SU-DHL-6 (cell line): ENCODE measurements around the gene ATR.

ENCODE experiments used
- H2AFZ ChIP-seq: fragments of 200-600 bp; sonication (generic); 2 replicates; pipeline ENCODE4 v1.6.1; 2014; ENCODE audit warnings: low read depth, mild to moderate bottlenecking, moderate library complexity, mixed read lengths, antibody characterized with exemption, low read length; ENCODE audit not compliant: severe bottlenecking
- H3F3A ChIP-seq: fragments of 200-600 bp; shearing (Covaris generic); 2 replicates; pipeline ENCODE4 v1.6.0; 2016; ENCODE audit warnings: antibody characterized with exemption, mild to moderate bottlenecking; ENCODE audit not compliant: insufficient read depth
- H3K27ac ChIP-seq: fragments of 200-600 bp; sonication (generic); 2 replicates; pipeline ENCODE4 v1.5.1; 2016; ENCODE audit warnings: low read depth, mild to moderate bottlenecking, low read length, moderate library complexity, mixed read lengths
- H3K27me3 ChIP-seq: fragments of 200-600 bp; sonication (generic), shearing (Covaris generic); 2 replicates; pipeline ENCODE4 v1.6.0; 2014; ENCODE audit warnings: mild to moderate bottlenecking, low read length
- H3K36me3 ChIP-seq: fragments of 200-600 bp; sonication (generic); 2 replicates; pipeline ENCODE4 v1.6.1; 2014; ENCODE audit warnings: mild to moderate bottlenecking, low read length, mixed read lengths
- H3K4me2 ChIP-seq: fragments of 300-600, 200-600 bp; shearing (Covaris generic), sonication (generic); 2 replicates; pipeline ENCODE4 v1.6.0; 2014; ENCODE audit warnings: low read length, low read depth, mild to moderate bottlenecking; ENCODE audit not compliant: poor library complexity, severe bottlenecking
- H3K4me3 ChIP-seq: fragments of 200-600 bp; sonication (generic); 2 replicates; pipeline ENCODE4 v1.5.1; 2014; ENCODE audit warnings: antibody characterized with exemption, low read length, mild to moderate bottlenecking, mixed read lengths; ENCODE audit not compliant: insufficient read depth, poor library complexity, severe bottlenecking
- H3K79me2 ChIP-seq: fragments of 200-600 bp; sonication (generic); 2 replicates; pipeline ENCODE4 v1.6.1; 2014; ENCODE audit warnings: mild to moderate bottlenecking, low read length, moderate library complexity; ENCODE audit not compliant: insufficient read depth
- H3K9ac ChIP-seq: fragments of 200-600 bp; sonication (generic); 2 replicates; pipeline ENCODE4 v1.7.0; 2014; ENCODE audit warnings: mild to moderate bottlenecking, low read length
- H3K9me2 ChIP-seq: fragments of 200-600 bp; sonication (generic); replicated peaks from 2 replicates; pipeline ENCODE4 v1.6.1; 2014; ENCODE audit warnings: low read length; ENCODE audit not compliant: insufficient read depth
- H3K9me3 ChIP-seq: fragments of 200-600 bp; sonication (generic); 2 replicates; pipeline ENCODE4 v1.6.1; 2014; ENCODE audit warnings: low read length, mixed read lengths; ENCODE audit not compliant: insufficient read depth
- H4K20me1 ChIP-seq: fragments of 200-600 bp; sonication (generic); 2 replicates; pipeline ENCODE4 v1.6.1; 2014; ENCODE audit warnings: low read depth, mild to moderate bottlenecking, antibody characterized with exemption, low read length, moderate library complexity, mixed read lengths
- EZH2phosphoT487 ChIP-seq: fragments of 200-600 bp; sonication (generic), shearing (Covaris generic); conservative IDR thresholded peaks from 2 replicates; pipeline ENCODE4 v1.6.1; 2018; ENCODE audit warnings: mild to moderate bottlenecking, antibody characterized with exemption, low read length, moderate library complexity, mixed read lengths
- TF ChIP-seq, protein P1 (sequence below): fragments of 200-600 bp; sonication (generic); IDR thresholded peaks from one replicate; pipeline ENCODE4 v1.5.1; 2017; ENCODE audit warnings: antibody characterized with exemption, mild to moderate bottlenecking, low read length, moderate library complexity; ENCODE audit not compliant: insufficient read depth, poor library complexity, severe bottlenecking

Gene ATR

DNA sequence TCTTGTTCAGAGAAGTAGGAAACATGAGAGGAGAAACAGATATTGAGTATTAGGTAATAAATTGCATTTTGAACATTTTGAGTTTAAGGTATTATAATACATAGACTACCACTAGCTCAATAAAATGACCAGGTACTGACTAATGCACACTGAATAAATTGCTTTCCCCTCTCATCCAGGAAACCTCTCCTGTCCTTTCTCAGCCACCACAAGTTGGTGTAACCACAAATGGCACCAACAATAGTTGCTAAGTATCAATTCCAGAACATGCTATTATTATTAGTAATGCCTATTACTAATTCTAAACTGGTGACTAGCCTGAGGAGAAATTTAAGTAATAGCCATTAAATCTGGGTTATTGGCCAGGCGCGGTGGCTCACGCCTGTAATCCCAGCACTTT lies 83.4 kb downstream of the ATR start:
- TF ChIP-seq, protein P1, sequence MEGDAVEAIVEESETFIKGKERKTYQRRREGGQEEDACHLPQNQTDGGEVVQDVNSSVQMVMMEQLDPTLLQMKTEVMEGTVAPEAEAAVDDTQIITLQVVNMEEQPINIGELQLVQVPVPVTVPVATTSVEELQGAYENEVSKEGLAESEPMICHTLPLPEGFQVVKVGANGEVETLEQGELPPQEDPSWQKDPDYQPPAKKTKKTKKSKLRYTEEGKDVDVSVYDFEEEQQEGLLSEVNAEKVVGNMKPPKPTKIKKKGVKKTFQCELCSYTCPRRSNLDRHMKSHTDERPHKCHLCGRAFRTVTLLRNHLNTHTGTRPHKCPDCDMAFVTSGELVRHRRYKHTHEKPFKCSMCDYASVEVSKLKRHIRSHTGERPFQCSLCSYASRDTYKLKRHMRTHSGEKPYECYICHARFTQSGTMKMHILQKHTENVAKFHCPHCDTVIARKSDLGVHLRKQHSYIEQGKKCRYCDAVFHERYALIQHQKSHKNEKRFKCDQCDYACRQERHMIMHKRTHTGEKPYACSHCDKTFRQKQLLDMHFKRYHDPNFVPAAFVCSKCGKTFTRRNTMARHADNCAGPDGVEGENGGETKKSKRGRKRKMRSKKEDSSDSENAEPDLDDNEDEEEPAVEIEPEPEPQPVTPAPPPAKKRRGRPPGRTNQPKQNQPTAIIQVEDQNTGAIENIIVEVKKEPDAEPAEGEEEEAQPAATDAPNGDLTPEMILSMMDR, result no peak
- no peak for TF ChIP-seq EZH2phosphoT487

DNA sequence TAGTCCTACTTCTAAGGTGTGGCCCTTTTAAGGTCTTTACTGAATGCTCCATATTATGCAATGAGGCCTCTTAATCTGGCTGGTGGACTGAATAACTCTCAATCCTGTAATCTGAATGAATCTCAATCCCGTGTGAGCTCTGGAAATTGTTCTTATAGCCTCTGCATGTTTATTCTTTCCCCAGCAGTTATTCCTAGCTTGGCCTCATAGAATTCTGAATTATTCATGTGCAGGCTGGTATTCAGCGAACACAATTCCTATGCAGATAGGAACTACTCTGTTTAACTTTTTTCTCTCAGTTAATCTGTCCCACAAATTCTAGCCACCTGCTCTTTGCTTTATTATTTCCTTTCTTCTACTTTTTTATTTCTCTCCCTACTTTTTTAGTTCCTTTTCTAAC lies 86.3 kb downstream of the ATR start:
- H3K4me3 ChIP-seq, result no peak overlapping the region
- H3K36me3 ChIP-seq, result peaks cover 43% of the 10 kb centered on the region
- no peaks in the 10 kb centered on the region for H3K9me3 ChIP-seq
- H3K4me2 ChIP-seq, result no peak overlapping the region
- H2AFZ ChIP-seq, result no peak overlapping the region
- no peaks in the 10 kb centered on the region for H3K9me2 ChIP-seq
- no peaks in the 10 kb centered on the region for H3K79me2 ChIP-seq
- H3K9ac ChIP-seq, result no peak overlapping the region
- TF ChIP-seq, protein P1, result no peak
- no peak for TF ChIP-seq EZH2phosphoT487
- H4K20me1 ChIP-seq, result no peaks in the 10 kb centered on the region
- H3F3A ChIP-seq, result no peaks in the 10 kb centered on the region
- no peaks in the 10 kb centered on the region for H3K27me3 ChIP-seq
- H3K27ac ChIP-seq, result no peak overlapping the region

More for the DNA sequence above, 83.4 kb downstream of the ATR start:
- no peak overlapping the region for H3K4me3 ChIP-seq
- no peak overlapping the region for H2AFZ ChIP-seq
- H3K9me3 ChIP-seq, result no peaks in the 10 kb centered on the region
- no peak overlapping the region for H3K27ac ChIP-seq
- no peaks in the 10 kb centered on the region for H3K9me2 ChIP-seq
- no peaks in the 10 kb centered on the region for H4K20me1 ChIP-seq
- peaks cover 47% of the 10 kb centered on the region for H3K36me3 ChIP-seq
- no peaks in the 10 kb centered on the region for H3F3A ChIP-seq
- H3K79me2 ChIP-seq, result no peaks in the 10 kb centered on the region
- no peak overlapping the region for H3K9ac ChIP-seq
- no peaks in the 10 kb centered on the region for H3K27me3 ChIP-seq
- H3K4me2 ChIP-seq, result no peak overlapping the region

DNA sequence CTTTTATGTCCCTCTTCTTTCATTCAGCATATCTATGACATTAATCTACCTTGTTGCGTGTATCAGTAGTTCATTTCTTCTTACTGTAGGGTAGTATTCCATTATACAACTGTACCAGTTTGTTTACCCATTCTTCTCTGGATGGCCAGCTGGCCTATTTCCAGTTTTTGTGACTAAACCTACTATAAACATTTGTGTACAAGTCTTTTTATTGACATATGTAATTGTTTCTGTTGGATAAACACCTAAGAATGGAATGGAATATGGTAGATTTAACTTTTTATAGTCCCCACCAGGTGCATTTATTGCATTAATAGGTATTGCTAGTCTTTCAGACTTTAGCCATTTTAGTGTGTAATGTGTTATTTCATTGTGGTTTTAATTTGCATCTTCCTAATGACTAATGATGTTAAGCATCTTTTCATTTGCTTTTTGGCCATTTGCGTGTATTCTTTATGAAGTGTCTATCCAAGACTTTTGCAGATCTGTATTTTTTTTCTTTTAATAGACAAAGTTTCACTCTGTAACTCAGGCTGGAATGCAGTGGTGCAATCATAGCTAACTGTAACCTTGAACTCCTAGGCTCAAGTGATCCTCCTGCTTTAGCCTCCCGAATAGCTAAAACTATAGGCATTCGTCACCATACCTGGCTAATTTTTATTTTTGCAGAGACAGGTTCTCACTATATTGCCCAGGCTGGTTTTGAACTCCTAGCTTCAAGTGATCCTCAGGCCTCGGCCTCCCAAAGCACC lies 88.8 kb downstream of the ATR start:
- no peaks in the 10 kb centered on the region for H3K9me3 ChIP-seq
- H3K27me3 ChIP-seq, result no peaks in the 10 kb centered on the region
- peaks cover 48% of the 10 kb centered on the region for H3K36me3 ChIP-seq
- no peak overlapping the region for H3K4me2 ChIP-seq
- H3K79me2 ChIP-seq, result no peaks in the 10 kb centered on the region
- H3K9me2 ChIP-seq, result no peaks in the 10 kb centered on the region
- no peaks in the 10 kb centered on the region for H4K20me1 ChIP-seq
- H3K27ac ChIP-seq, result no peak overlapping the region
- no peak overlapping the region for H3K4me3 ChIP-seq
- H2AFZ ChIP-seq, result no peak overlapping the region
- no peaks in the 10 kb centered on the region for H3F3A ChIP-seq
- TF ChIP-seq, protein P1, result no peak
- TF ChIP-seq EZH2phosphoT487, result no peak
- no peak overlapping the region for H3K9ac ChIP-seq
